GM19193 (cell line): Measurements from ENCODE around the gene AOX1.

ENCODE experiments used
- POLR2A ChIP-seq: IDR thresholded peaks from 4 replicates; pipeline ENCODE4 v1.6.1; 2011; ENCODE audit not compliant: insufficient read depth, insufficient read length; ENCODE audit errors: extremely low read depth

AOX1 gene

GRCh38 chr2:200617156-200618053 is 31.6 kb downstream of the AOX1 start:
- no peak for TF ChIP-seq POLR2A

- TF ChIP-seq POLR2A, result no peak
Observed at GRCh38 chr2:200618054-200618419, 32.2 kb downstream of the AOX1 start.

- TF ChIP-seq POLR2A, result no peak
Observed at GRCh38 chr2:200618590-200619021, 32.8 kb downstream of the AOX1 start.

- TF ChIP-seq POLR2A, result no peak
Observed at GRCh38 chr2:200619279-200619678, 33.5 kb downstream of the AOX1 start.

GRCh38 chr2:200620606-200621390 is 35.0 kb downstream of the AOX1 start:
- no peak for TF ChIP-seq POLR2A

- no peak for TF ChIP-seq POLR2A
Observed at GRCh38 chr2:200622106-200622505, 36.3 kb downstream of the AOX1 start.

GRCh38 chr2:200624026-200624425 is 38.2 kb downstream of the AOX1 start:
- no peak for TF ChIP-seq POLR2A

- TF ChIP-seq POLR2A, result no peak
Observed at GRCh38 chr2:200624658-200625057, 38.8 kb downstream of the AOX1 start.

- no peak for TF ChIP-seq POLR2A
Observed at GRCh38 chr2:200625282-200625681, 39.5 kb downstream of the AOX1 start.

GRCh38 chr2:200625958-200626363 is 40.1 kb downstream of the AOX1 start:
- no peak for TF ChIP-seq POLR2A

- TF ChIP-seq POLR2A, result no peak
Observed at GRCh38 chr2:200627110-200627770, 41.4 kb downstream of the AOX1 start.

- TF ChIP-seq POLR2A, result no peak
Observed at GRCh38 chr2:200631287-200631686, 45.5 kb downstream of the AOX1 start.

- TF ChIP-seq POLR2A, result no peak
Observed at GRCh38 chr2:200634231-200634964, 48.6 kb downstream of the AOX1 start.

- no peak for TF ChIP-seq POLR2A
Observed at GRCh38 chr2:200635251-200635650, 49.4 kb downstream of the AOX1 start.

- no peak for TF ChIP-seq POLR2A
Observed at GRCh38 chr2:200637901-200638300, 52.1 kb downstream of the AOX1 start.
